GM12873 (cell line): ENCODE measurements around the gene ANO9.

Experiments
- CTCF ChIP-seq: IDR thresholded peaks from 2 replicates; pipeline ENCODE4 v1.5.1; 2012; ENCODE audit warnings: low read depth, mild to moderate bottlenecking, moderate library complexity, low read length, control low read depth; ENCODE audit not compliant: insufficient read depth; ENCODE audit errors: missing control alignments

The ANO9 gene

GRCh38 chr11:460331-461199, 18.8 kb upstream of the ANO9 start:
- no peak for TF ChIP-seq CTCF

DNA sequence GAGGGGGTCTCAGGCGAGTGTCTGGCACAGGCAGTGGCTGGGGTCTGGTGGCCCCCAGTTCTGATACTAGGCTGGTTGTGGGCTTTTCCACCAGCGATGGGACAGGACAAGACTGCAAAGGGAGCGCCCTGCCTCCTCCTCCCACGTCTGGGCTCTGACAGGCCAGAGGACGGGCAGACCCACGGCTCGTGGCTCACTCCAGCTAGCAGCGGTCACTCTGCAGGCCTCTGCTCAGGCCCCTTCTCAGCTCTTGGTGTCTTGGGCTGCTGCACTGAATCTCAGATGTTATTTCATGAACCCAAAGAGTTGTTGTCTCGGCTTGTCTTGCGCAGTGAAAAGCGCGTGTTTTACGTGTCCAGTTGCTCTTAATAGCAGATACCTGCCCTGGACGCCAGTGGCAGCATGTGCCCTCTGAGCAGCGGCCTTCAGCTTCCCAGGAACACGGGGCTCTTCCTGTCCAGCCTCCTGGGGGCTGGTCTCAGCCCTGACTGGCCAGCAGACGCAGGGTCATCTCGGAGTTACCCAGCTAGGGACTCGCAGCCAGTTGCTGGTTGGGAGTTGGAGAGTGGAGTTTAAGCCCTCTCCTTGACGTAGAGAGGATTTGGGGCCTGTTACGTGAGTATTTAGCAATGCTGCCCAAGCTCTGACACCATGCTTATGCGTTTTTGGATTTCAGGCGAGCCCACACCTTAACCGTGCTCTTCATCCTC, 17.9 kb upstream of the ANO9 start:
- no peak for TF ChIP-seq CTCF

GRCh38 chr11:457111-457760, 15.4 kb upstream of the ANO9 start:
- no peak for TF ChIP-seq CTCF

DNA sequence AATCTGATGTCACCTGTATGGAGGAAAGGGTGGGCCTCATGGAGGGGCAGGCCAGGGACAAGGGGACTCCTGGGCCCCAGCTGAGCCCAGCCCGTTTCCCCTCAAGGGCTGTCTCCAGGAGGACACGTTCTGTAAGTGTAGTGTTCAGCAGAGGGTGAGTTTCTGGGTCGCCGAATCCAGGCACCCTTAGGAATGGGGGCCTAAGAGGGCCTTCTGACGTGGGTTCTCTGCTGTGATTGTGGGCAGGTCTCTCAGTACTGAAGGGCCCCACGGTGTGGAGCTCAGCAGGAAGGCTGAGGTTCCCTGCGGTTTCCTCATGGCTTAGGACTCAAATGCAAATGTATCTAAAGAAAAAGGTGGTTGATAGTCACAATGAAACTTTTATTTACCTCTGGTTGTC, 14.7 kb upstream of the ANO9 start:
- TF ChIP-seq CTCF, result no peak

GRCh38 chr11:455566-456147, 13.8 kb upstream of the ANO9 start:
- no peak for TF ChIP-seq CTCF

- no peak for TF ChIP-seq CTCF
Observed at GRCh38 chr11:454801-455565, 13.2 kb upstream of the ANO9 start.

DNA sequence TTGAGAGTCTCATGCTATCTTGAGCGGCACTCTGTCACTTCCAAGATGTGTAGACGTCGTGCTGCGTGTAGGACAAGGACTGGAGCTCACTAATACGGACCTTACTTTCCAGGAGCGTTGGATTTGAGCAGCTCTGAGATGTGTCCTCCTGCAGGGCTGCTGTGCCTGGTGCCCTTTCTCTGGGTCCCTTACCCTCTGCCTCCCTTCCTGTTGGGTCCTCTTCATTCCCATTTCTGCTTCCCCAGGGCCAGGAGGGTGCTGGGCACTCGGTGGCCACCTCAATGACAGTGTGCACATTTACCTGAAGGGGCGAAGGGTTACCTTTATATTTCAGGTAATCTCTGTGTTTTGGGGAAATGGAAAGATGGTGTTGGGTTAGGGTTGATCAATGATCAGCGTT, 12.2 kb upstream of the ANO9 start:
- TF ChIP-seq CTCF, result no peak
